Left hindlimb (tissue), 1 donor: ENCODE data around the gene LAMA5.

Experiments
- DNase-seq: peaks from one replicate; pipeline ENCODE4 v3.0.0-alpha.2; 2018

LAMA5 gene

GRCh38 chr20:62370115-62370806, 3.1 kb upstream of the LAMA5 start:
- peak; percentile 74 for DNase-seq

GRCh38 chr20:62369815-62370114, 2.7 kb upstream of the LAMA5 start:
- no peak for DNase-seq

GRCh38 chr20:62368976-62369814, 2.1 kb upstream of the LAMA5 start:
- peak; percentile 76 for DNase-seq

GRCh38 chr20:62368392-62368975, 1.4 kb upstream of the LAMA5 start:
- DNase-seq, result no peak

GRCh38 chr20:62367633-62368391, 700 bp upstream of the LAMA5 start:
- no peak for DNase-seq

GRCh38 chr20:62366370-62367135, 559 bp downstream of the LAMA5 start:
- peak; percentile 40 for DNase-seq

- DNase-seq, result peak; percentile 39
Observed at GRCh38 chr20:62365814-62366369, 1.2 kb downstream of the LAMA5 start.

- peak; percentile 26 for DNase-seq
Observed at GRCh38 chr20:62364911-62365736, 2.0 kb downstream of the LAMA5 start.

GRCh38 chr20:62363920-62364851, 2.9 kb downstream of the LAMA5 start:
- DNase-seq, result peak; percentile 43

GRCh38 chr20:62362991-62363919, 3.9 kb downstream of the LAMA5 start:
- peak; percentile 32 for DNase-seq

GRCh38 chr20:62362590-62362940, 4.5 kb downstream of the LAMA5 start:
- peak; percentile 31 for DNase-seq

GRCh38 chr20:62361799-62362589, 5.1 kb downstream of the LAMA5 start:
- peak; percentile 28 for DNase-seq

GRCh38 chr20:62360854-62361798, 6.0 kb downstream of the LAMA5 start:
- DNase-seq, result peak; percentile 64

GRCh38 chr20:62359491-62360121, 7.5 kb downstream of the LAMA5 start:
- peak; percentile 48 for DNase-seq

- DNase-seq, result no peak
Observed at GRCh38 chr20:62359043-62359490, 8.0 kb downstream of the LAMA5 start.
